ENCODE data around the gene HOXC10. TPM values are rescaled to one million over a fixed set of nuclear protein-coding genes. Genes with fewer than 3 reads are reported as not detected.

HOXC10 gene
- total RNA-seq, 6 experiments from 2014 or later, result 0.33 to 1.4 (median 1.3) TPM; not detected in 1

DNA sequence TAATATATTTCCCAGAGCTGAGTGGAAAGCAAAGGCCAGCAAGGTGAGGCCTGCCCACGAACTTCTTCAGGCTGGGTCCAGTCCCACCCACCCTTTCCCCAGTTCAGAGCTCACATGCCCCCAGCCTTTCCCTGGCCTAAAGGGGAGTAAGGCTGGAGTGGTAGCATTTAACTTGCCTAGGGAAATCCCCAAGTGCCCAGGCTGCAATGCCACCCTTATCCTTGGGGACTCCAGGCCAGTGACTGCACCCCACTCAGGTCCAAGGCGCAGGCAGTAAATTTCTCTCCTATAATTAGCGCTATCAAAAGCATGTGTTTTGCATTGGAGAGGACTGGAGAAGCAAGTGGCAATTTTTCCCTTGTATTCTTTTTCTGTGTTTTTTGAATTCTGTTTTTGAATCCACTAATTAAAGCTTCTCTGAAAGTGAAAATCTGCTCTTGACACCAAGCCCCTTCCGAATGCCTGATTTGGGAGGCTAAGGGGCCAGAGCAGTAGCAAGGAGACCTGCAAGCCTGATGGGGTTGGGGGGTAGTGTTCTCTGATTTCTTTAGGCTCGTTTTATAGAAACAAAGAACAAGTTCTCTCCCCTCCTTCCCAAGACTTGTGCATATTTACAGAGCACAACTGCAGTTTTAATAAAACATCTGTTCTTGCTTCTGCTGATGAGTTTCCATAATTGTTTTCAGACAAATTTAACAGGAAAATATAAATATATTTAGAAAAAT is 39.8 kb downstream of the HOXC10 start:
- Mint-ChIP-seq H3K27ac (no peak overlapping the region), H3K4me1 (ENCODE audit: low read depth) (peaks cover 12% of the 10 kb centered on the region), H3K4me3 (no peak overlapping the region), H3K9me3 (no peaks in the 10 kb centered on the region), H3K36me3 (ENCODE audit: low read depth) (no peaks in the 10 kb centered on the region), H3K27me3 (ENCODE audit: insufficient read depth) (peaks cover 72% of the 10 kb centered on the region)
- TF ChIP-seq, protein P1, sequence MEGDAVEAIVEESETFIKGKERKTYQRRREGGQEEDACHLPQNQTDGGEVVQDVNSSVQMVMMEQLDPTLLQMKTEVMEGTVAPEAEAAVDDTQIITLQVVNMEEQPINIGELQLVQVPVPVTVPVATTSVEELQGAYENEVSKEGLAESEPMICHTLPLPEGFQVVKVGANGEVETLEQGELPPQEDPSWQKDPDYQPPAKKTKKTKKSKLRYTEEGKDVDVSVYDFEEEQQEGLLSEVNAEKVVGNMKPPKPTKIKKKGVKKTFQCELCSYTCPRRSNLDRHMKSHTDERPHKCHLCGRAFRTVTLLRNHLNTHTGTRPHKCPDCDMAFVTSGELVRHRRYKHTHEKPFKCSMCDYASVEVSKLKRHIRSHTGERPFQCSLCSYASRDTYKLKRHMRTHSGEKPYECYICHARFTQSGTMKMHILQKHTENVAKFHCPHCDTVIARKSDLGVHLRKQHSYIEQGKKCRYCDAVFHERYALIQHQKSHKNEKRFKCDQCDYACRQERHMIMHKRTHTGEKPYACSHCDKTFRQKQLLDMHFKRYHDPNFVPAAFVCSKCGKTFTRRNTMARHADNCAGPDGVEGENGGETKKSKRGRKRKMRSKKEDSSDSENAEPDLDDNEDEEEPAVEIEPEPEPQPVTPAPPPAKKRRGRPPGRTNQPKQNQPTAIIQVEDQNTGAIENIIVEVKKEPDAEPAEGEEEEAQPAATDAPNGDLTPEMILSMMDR (IDR thresholded peaks at IDR 0.05), result no peak
- no peak for DNase-seq

DNA sequence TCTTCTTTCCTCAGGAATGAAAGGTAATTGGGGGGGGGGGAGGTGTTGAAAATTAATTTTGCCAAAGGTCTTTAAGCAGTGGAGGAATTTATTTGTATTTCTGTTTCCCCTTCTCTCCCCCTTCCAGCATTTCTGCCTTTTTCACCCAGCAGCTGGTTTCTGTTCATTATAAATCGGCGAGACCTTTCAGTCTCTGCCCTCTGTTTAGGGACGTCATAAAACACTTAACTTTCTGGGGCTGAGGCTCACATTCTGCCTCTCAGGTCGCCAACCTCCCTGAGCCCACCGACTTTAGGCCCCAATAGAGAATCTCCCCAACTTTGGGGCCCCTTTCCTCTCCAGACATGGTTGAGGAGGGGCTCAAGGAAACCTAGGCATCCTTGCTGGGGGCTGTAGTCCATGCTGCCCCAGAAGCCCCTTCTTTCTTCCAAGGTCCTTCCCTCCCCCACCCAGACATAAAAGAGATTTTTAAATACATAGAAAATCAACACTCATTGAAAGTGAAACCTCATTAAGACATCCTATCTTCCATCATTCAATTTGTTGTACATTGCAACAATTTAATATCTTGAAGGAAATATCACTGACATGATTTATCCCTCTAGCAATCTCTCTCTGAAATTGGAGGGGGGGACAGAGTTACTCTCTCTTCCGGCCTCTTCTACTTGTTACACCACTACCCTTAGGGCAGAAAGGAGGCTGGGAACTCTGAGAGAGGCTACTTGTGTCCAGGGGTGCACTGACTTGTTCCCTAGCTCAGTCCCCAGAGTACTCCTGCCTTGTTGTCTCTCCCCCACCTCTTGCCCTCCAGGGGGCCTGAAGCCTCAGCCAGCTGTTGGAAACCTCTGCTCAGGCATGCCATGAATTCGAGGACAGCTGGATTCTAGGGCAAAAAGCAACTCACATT is 40.8 kb downstream of the HOXC10 start:
- no peak overlapping the region for H3K27ac Mint-ChIP-seq
- no peaks in the 10 kb centered on the region for H3K36me3 Mint-ChIP-seq (ENCODE audit: low read depth)
- peaks cover 8% of the 10 kb centered on the region; the same call in 1 of the 2 replicates for H3K4me1 Mint-ChIP-seq (ENCODE audit: low read depth)
- TF ChIP-seq, protein P1 (IDR thresholded peaks at IDR 0.05), result no peak
- peaks cover 73% of the 10 kb centered on the region for H3K27me3 Mint-ChIP-seq (ENCODE audit: insufficient read depth)
- H3K9me3 Mint-ChIP-seq, result no peaks in the 10 kb centered on the region
- no peak for DNase-seq
- no peak overlapping the region for H3K4me3 Mint-ChIP-seq

DNA sequence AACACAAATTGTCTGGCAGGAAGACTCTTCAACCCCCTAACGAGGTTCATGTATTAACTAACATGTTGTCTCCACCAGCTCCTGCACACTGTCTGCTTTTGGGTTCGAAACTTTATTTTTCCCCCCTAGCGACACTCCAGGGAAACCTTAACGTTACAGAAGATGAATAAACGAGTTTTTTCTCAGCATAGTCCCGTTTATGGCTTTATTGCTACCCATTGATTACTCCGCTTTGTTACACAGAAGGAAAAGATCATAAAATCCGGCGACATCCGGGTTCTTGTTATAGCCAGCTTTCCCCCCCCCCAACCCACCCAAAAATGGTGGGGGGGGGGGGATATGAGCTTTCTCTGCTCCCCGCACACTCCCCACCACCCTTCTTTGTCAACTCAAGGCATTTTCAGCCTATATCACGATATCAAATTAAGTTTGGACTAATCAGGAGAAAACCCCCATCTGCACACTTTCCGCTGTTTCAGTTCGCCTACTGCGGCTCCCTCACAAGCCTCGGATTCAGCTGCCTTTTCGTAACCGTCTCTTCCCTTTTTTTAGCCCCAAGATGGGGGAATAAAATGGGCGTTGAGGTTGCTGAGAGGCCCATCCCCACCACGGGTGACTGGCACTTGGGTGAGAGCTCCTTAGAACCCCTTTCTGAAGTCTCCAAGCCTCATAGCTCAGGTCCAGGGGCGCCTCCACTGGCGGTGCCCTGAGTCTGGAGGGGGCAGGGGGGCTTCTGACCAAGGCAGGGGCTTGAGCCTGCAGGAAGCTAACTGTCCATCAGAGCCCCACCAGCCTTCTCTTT is 41.9 kb downstream of the HOXC10 start:
- Mint-ChIP-seq H3K9me3 (no peaks in the 10 kb centered on the region), H3K4me1 (ENCODE audit: low read depth) (peaks cover 8% of the 10 kb centered on the region; the same call in 1 of the 2 replicates)

DNA sequence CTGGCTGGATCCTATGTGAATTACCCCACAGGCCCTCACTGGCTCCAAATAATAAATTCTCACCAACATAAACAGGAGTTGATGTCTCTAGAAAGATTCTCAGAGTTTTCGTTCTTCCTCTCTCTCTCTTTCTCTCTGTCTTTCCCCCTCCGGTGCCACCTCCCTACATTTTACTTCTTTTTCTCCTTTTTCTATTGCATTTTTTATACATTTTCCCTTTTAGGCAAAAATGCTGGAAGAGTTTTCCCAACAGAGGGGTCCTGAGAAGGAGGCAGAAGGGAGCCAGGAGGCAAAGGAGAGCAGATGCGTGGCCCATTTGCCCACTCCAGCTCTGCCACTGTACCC is 42.5 kb downstream of the HOXC10 start:
- Mint-ChIP-seq H3K27me3 (ENCODE audit: insufficient read depth) (peaks cover 72% of the 10 kb centered on the region), H3K4me1 (ENCODE audit: low read depth) (peaks cover 8% of the 10 kb centered on the region; the same call in 1 of the 2 replicates), H3K9me3 (no peaks in the 10 kb centered on the region), H3K27ac (no peak overlapping the region), H3K4me3 (no peak overlapping the region), H3K36me3 (ENCODE audit: low read depth) (no peaks in the 10 kb centered on the region)
- TF ChIP-seq, protein P1 (IDR thresholded peaks at IDR 0.05), result no peak
- no peak for DNase-seq

More for the DNA sequence above, 41.9 kb downstream of the HOXC10 start:
- DNase-seq, result no peak
- H3K36me3 Mint-ChIP-seq (ENCODE audit: low read depth), result no peaks in the 10 kb centered on the region
- no peak overlapping the region for H3K27ac Mint-ChIP-seq
- H3K27me3 Mint-ChIP-seq (ENCODE audit: insufficient read depth), result peaks cover 71% of the 10 kb centered on the region
- TF ChIP-seq, protein P1 (IDR thresholded peaks at IDR 0.05), result no peak
- no peak overlapping the region for H3K4me3 Mint-ChIP-seq

Data from HFFc6 (cell line).